Activated T-cell treated with anti-CD3 and anti-CD28 coated beads, Interleukin-2, amount 50 U/mL, for 72 hours (primary cell): ENCODE data around the gene ARHGAP21. TPM values are rescaled to one million over a fixed set of nuclear protein-coding genes. Genes with fewer than 3 reads are reported as not detected.
"Not testable (repeated sequence)": the region's sequence is repeated elsewhere in the genome, so short reads cannot be mapped to it uniquely, and the experiment has no call there.

Source experiments
- ATAC-seq, 2 donors: fragments of 150-1000 bp; cut with Tn5 transposase; replicated peaks in 1 of 2; 2 replicates each; pipeline ENCODE4 v1.10.0; 2021; ENCODE audit warnings: moderate library complexity in 2 of 2, mild to moderate bottlenecking in 1 of 2
- DNase-seq, 2 donors: peaks; one replicate each; pipeline ENCODE4 v3.0.0; 2021 to 2022; ENCODE audit warnings: mixed read lengths in 1 of 2
- H3K27ac Mint-ChIP-seq: one replicate; pipeline ENCODE4 v1.8.0; 2022; ENCODE audit warnings: mild to moderate bottlenecking, moderate library complexity, mixed read lengths
- H3K27me3 Mint-ChIP-seq: one replicate; pipeline ENCODE4 v1.8.0; 2022; ENCODE audit warnings: low read depth, mixed read lengths
- H3K36me3 Mint-ChIP-seq, 2 donors: one replicate each; pipeline ENCODE4 v1.8.0; 2022; ENCODE audit warnings: mixed read lengths in 2 of 2, mild to moderate bottlenecking in 1 of 2; ENCODE audit not compliant: insufficient read depth in 2 of 2
- H3K4me1 Mint-ChIP-seq: one replicate; pipeline ENCODE4 v1.8.0; 2022; ENCODE audit warnings: low read depth, mixed read lengths
- H3K4me3 Mint-ChIP-seq, 2 donors: one replicate each; pipeline ENCODE4 v1.8.0; 2022; ENCODE audit warnings: mild to moderate bottlenecking in 2 of 2, mixed read lengths in 2 of 2, moderate library complexity in 2 of 2
- H3K9me3 Mint-ChIP-seq, 2 donors: one replicate each; pipeline ENCODE4 v1.8.0; 2022; ENCODE audit warnings: mixed read lengths in 2 of 2
- total RNA-seq, 2 donors: library from RNA; stranded (reverse); gene quantifications; one replicate each; pipeline ENCODE4 v1.2.3, GENCODE V29; 2022

Gene ARHGAP21
- total RNA-seq, result 10 to 100 TPM; 22.6 to 22.9 TPM

DNA sequence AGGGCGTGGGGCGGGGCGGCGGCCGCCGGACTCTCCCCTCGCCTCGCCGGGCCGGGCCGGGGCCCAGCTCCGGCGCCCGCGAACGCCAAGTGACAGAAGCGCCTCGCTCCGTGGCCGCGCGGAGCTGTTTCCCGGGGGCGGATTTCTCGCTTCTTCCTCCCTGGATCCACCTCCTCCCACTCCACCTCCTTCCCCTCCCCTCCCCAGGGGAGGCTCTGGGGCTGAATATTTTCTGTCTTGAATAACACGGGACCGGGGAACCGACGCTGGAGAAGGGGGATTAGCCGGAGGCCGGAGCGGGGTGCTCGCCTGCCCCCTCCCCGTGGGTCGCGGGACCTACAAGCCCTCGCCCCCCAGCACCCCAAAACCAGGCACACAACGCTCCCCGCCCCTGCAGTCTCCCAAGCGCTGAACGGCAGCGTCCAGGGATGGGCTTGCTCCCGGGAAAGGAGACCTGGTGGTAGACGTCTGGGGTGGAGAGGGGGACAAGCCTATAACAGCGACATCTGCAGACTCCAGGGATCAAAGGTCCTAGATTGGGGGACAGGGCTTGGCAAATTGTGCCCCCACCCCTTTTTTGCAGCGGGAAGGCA, at the start of gene ARHGAP21:
ARHGAP21 (minus strand) TSS at position 100 of the 593 bp plus-strand sequence. CDS start 1,988 bp downstream, outside the sequence.
- H3K27me3 Mint-ChIP-seq, result no peaks in the 10 kb centered on the region
- H3K4me3 Mint-ChIP-seq, result peak within 1 kb of the TSS; percentile 90 to 91
- peaks cover 27% of the 10 kb centered on the region for H3K4me1 Mint-ChIP-seq
- H3K36me3 Mint-ChIP-seq, result peaks cover 0 to 2% of the 10 kb centered on the region in 2 donors
- ATAC-seq (peak; percentile 41 to 47), DNase-seq (peak; percentile 55 to 58)
- no peak within 1 kb of the TSS for H3K27ac Mint-ChIP-seq
- no peaks in the 10 kb centered on the region for H3K9me3 Mint-ChIP-seq

- H3K36me3 Mint-ChIP-seq, result peaks cover 0 to 3% of the 10 kb centered on the region in 2 donors
- H3K27ac Mint-ChIP-seq, result no peak overlapping the region
- peaks cover 15% of the 10 kb centered on the region for H3K4me1 Mint-ChIP-seq
- H3K27me3 Mint-ChIP-seq, result no peaks in the 10 kb centered on the region
- no peak overlapping the region for H3K4me3 Mint-ChIP-seq
- no peak for ATAC-seq
- H3K9me3 Mint-ChIP-seq, result no peaks in the 10 kb centered on the region
- no peak for DNase-seq
Observed at GRCh38 chr10:24771943-24772694, 48.4 kb upstream of the ARHGAP21 start.

GRCh38 chr10:24764991-24765390, 41.3 kb upstream of the ARHGAP21 start:
- H3K4me1 Mint-ChIP-seq, ATAC-seq, H3K4me3 Mint-ChIP-seq, H3K27me3 Mint-ChIP-seq, DNase-seq, H3K27ac Mint-ChIP-seq, H3K9me3 Mint-ChIP-seq: not testable (repeated sequence)
- peaks cover 10 to 11% of the 10 kb centered on the region in 2 donors for H3K36me3 Mint-ChIP-seq

DNA sequence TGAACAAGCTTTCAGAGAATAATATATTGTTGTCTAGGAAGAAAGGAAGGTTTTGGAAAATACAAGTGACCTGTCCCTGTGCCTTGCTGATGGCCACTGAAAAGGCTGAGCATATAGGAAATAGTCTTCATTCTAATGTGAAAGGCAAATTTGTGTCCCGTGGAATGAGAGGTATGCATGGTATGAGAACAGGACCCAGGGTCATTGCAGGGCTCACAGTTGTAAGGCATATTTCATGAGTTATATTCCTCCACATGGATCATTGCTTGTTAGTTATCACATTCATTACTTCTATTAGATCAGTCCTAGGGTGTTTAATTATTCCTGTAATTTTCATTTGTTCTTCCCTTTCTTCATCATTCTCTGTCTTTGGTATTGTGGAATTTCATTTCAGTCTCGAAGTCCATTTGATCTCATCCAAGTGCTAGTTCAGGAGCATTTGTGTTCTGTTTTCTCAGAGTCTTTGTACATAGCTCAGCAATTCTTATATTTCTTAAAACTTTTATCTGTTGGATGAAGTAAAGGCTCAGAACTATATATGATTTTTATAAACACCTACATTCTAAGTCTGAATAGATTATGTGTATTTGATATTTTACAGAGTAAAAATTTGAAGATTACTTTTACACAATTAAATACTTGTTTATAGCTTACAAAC, 39.4 kb upstream of the ARHGAP21 start:
- Mint-ChIP-seq H3K4me1 (no peaks in the 10 kb centered on the region), H3K36me3 (peaks cover 10 to 11% of the 10 kb centered on the region in 2 donors)

DNA sequence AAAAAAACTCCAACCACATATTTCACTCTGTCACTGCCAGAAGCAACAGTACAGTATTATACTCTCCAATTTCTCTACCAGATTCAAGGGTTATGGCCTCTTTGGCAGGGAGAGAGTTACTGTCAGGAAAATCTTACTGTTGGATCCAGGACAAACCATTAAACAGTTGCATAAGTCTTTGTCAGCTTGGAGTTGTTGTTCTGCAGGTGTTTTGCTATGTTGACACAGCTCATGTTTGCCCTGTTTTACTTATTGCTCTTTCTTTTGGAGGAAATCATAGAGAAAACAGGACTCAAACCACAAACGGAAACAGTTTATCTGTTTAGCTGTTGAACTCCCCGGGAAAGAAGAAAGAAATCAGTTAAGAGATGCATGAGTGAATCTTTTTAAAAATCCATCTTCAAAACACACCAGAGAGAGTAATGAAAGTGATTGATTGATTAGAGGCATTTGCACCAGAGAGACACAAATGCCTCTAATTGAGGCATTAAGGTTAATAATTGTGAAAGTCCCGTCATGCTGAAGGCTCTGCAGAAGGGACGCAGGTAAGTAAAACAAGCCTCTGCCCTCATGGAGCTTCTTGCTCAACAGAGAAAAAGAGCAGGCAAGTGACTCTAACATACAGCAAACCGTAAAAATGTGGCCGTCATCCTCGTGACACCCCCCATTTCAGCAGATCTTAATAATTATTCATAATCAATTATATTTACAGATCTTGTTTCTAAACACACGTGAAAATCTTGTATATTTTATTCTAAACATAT, 38.7 kb upstream of the ARHGAP21 start:
- no peak overlapping the region for H3K27ac Mint-ChIP-seq
- ATAC-seq (no peak), DNase-seq (no peak)
- H3K36me3 Mint-ChIP-seq, result peaks cover 8 to 11% of the 10 kb centered on the region in 2 donors
- H3K27me3 Mint-ChIP-seq, result no peaks in the 10 kb centered on the region
- H3K4me3 Mint-ChIP-seq, result no peak overlapping the region
- peaks cover 5% of the 10 kb centered on the region in 2 donors for H3K9me3 Mint-ChIP-seq
- no peaks in the 10 kb centered on the region for H3K4me1 Mint-ChIP-seq

More for the DNA sequence above, 39.4 kb upstream of the ARHGAP21 start:
- Mint-ChIP-seq H3K27me3 (no peaks in the 10 kb centered on the region), H3K9me3 (peaks cover 5% of the 10 kb centered on the region in 2 donors), H3K4me3 (no peak overlapping the region), H3K27ac (no peak overlapping the region)
- DNase-seq (no peak), ATAC-seq (no peak)

- Mint-ChIP-seq H3K9me3 (no peaks in the 10 kb centered on the region), H3K4me1 (no peaks in the 10 kb centered on the region), H3K36me3 (no peaks in the 10 kb centered on the region), H3K27ac (no peak overlapping the region), H3K27me3 (no peaks in the 10 kb centered on the region), H3K4me3 (no peak overlapping the region)
- DNase-seq, result no peak
- ATAC-seq, result no peak
Observed at GRCh38 chr10:24759672-24760071, 36.0 kb upstream of the ARHGAP21 start.

DNA sequence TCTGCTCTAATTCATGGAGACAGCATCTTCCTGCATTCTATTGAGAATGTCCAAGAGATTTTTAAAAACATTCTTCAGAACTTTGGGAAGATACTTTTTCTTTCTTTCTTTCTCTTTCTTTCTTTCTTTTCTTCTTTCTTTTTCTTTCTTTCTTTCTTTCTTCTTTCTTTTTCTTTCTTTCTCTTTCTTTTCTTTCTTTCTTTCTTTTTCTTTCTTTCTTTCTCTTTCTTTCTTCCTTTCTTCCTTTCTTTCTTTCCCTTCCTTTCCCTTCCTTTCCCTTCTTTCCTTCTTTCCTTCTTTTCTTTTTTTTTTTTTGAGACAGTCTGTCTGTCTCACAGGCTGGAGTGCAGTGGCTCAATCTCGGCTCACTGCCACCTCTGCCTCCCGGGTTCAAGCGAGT, 34.6 kb upstream of the ARHGAP21 start:
- not testable (repeated sequence) for H3K4me3 Mint-ChIP-seq, H3K4me1 Mint-ChIP-seq, H3K27me3 Mint-ChIP-seq, H3K36me3 Mint-ChIP-seq, DNase-seq, ATAC-seq, H3K27ac Mint-ChIP-seq, H3K9me3 Mint-ChIP-seq

DNA sequence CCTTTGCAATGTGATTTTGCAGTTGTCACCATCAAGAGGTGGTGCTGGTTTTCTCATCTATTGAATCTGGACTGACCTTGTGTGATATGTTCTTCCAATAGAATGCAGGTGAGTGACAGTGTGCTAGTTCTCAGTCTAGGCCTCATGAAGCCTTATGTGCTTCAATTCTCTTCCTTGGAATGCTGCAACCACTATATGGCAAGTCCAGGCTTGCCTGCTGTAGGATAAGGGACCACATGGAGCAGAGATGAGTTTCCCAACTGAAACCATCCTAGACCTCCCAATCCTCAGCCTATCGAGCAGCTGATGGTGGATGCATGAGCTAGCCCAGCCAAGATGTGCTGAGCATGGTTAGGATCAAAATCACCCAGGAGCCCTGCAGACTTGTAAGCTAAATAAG, 32.6 kb upstream of the ARHGAP21 start:
- Mint-ChIP-seq H3K4me1 (no peaks in the 10 kb centered on the region), H3K27me3 (no peaks in the 10 kb centered on the region), H3K9me3 (no peaks in the 10 kb centered on the region), H3K36me3 (no peaks in the 10 kb centered on the region), H3K27ac (no peak overlapping the region), H3K4me3 (no peak overlapping the region)
- DNase-seq (no peak), ATAC-seq (no peak)

- no peak overlapping the region for H3K27ac Mint-ChIP-seq
- ATAC-seq (no peak), DNase-seq (no peak)
- H3K36me3 Mint-ChIP-seq, result no peaks in the 10 kb centered on the region
- H3K9me3 Mint-ChIP-seq, result no peaks in the 10 kb centered on the region
- H3K4me3 Mint-ChIP-seq, result no peak overlapping the region
- no peaks in the 10 kb centered on the region for H3K4me1 Mint-ChIP-seq
- no peaks in the 10 kb centered on the region for H3K27me3 Mint-ChIP-seq
Observed at GRCh38 chr10:24751716-24752115, 28.0 kb upstream of the ARHGAP21 start.

- Mint-ChIP-seq H3K27ac (no peak overlapping the region), H3K4me1 (no peaks in the 10 kb centered on the region), H3K9me3 (no peaks in the 10 kb centered on the region), H3K36me3 (no peaks in the 10 kb centered on the region), H3K4me3 (no peak overlapping the region), H3K27me3 (no peaks in the 10 kb centered on the region)
- ATAC-seq (no peak), DNase-seq (no peak)
Observed at GRCh38 chr10:24750695-24751094, 27.0 kb upstream of the ARHGAP21 start.

GRCh38 chr10:24748214-24748613, 24.5 kb upstream of the ARHGAP21 start:
- Mint-ChIP-seq H3K36me3 (no peaks in the 10 kb centered on the region), H3K4me1 (no peaks in the 10 kb centered on the region), H3K9me3 (no peaks in the 10 kb centered on the region), H3K27me3 (no peaks in the 10 kb centered on the region), H3K27ac (no peak overlapping the region), H3K4me3 (no peak overlapping the region)
- ATAC-seq (no peak), DNase-seq (no peak)

- no peak overlapping the region for H3K27ac Mint-ChIP-seq
- H3K4me1 Mint-ChIP-seq, result no peaks in the 10 kb centered on the region
- peaks cover 0 to 4% of the 10 kb centered on the region in 2 donors for H3K9me3 Mint-ChIP-seq
- peaks cover 0 to 2% of the 10 kb centered on the region in 2 donors for H3K36me3 Mint-ChIP-seq
- no peaks in the 10 kb centered on the region for H3K27me3 Mint-ChIP-seq
- DNase-seq, result no peak
- no peak overlapping the region for H3K4me3 Mint-ChIP-seq
- no peak for ATAC-seq
Observed at GRCh38 chr10:24744946-24745345, 21.3 kb upstream of the ARHGAP21 start.

- no peaks in the 10 kb centered on the region for H3K27me3 Mint-ChIP-seq
- no peak for DNase-seq
- peaks cover 0 to 4% of the 10 kb centered on the region in 2 donors for H3K9me3 Mint-ChIP-seq
- no peak overlapping the region for H3K4me3 Mint-ChIP-seq
- no peaks in the 10 kb centered on the region for H3K4me1 Mint-ChIP-seq
- H3K36me3 Mint-ChIP-seq, result peaks cover 0 to 2% of the 10 kb centered on the region in 2 donors
- no peak for ATAC-seq
- no peak overlapping the region for H3K27ac Mint-ChIP-seq
Observed at GRCh38 chr10:24740714-24741113, 17.0 kb upstream of the ARHGAP21 start.
